WTC11 (cell line): ENCODE data around the gene CTDNEP1.

Experiments used
- SMAD4 ChIP-seq: sonication (generic); formaldehyde crosslinking; IDR thresholded peaks from 2 replicates; pipeline ENCODE4 v1.8.0; 2022; ENCODE audit warnings: mild to moderate bottlenecking, missing genetic modification reagents
- TF ChIP-seq, protein P1 (sequence below): fragments of 200-600 bp; IDR thresholded peaks from 2 replicates; pipeline ENCODE4 v1.8.0; 2022; ENCODE audit warnings: antibody characterized with exemption
- TF ChIP-seq, protein P2 (sequence below): sonication (generic); formaldehyde crosslinking; IDR thresholded peaks from 2 replicates; pipeline ENCODE4 v1.8.0; 2023; ENCODE audit warnings: mild to moderate bottlenecking, missing genetic modification reagents
- TF ChIP-seq, protein P3 (sequence below): fragments of 250-450 bp; sonication (Bioruptor Pico); IDR thresholded peaks from 2 replicates; pipeline ENCODE4 v1.9.0; 2021; ENCODE audit warnings: moderate library complexity, mild to moderate bottlenecking, inconsistent platforms, borderline replicate concordance
- TF ChIP-seq, protein P4 (sequence below): sonication (generic); formaldehyde crosslinking; IDR thresholded peaks from 2 replicates; pipeline ENCODE4 v1.8.0; 2022; ENCODE audit warnings: mild to moderate bottlenecking, missing genetic modification reagents

DNA sequence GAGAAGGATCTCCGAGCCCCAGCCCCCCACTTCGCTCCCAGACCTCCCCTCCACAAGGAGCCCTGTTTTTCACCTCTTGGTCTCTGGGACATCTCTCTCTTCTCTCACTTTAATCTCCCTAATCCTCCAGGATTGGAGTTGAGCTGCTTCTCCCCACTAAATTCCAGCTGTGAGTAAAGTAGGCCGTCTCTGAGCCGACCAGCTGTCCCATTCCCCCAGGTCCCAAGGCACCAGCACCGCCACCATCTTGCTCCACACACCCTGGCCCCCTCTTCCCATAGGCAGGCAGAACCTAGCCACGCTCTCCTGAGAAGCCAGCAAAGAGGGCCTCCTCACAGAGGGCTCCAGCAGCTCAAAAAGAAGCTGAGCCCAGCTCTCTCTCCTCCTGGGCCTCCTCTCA lies 32.8 kb downstream of the CTDNEP1 start:
- TF ChIP-seq, protein P1, sequence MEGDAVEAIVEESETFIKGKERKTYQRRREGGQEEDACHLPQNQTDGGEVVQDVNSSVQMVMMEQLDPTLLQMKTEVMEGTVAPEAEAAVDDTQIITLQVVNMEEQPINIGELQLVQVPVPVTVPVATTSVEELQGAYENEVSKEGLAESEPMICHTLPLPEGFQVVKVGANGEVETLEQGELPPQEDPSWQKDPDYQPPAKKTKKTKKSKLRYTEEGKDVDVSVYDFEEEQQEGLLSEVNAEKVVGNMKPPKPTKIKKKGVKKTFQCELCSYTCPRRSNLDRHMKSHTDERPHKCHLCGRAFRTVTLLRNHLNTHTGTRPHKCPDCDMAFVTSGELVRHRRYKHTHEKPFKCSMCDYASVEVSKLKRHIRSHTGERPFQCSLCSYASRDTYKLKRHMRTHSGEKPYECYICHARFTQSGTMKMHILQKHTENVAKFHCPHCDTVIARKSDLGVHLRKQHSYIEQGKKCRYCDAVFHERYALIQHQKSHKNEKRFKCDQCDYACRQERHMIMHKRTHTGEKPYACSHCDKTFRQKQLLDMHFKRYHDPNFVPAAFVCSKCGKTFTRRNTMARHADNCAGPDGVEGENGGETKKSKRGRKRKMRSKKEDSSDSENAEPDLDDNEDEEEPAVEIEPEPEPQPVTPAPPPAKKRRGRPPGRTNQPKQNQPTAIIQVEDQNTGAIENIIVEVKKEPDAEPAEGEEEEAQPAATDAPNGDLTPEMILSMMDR: no peak
- TF ChIP-seq, protein P2, sequence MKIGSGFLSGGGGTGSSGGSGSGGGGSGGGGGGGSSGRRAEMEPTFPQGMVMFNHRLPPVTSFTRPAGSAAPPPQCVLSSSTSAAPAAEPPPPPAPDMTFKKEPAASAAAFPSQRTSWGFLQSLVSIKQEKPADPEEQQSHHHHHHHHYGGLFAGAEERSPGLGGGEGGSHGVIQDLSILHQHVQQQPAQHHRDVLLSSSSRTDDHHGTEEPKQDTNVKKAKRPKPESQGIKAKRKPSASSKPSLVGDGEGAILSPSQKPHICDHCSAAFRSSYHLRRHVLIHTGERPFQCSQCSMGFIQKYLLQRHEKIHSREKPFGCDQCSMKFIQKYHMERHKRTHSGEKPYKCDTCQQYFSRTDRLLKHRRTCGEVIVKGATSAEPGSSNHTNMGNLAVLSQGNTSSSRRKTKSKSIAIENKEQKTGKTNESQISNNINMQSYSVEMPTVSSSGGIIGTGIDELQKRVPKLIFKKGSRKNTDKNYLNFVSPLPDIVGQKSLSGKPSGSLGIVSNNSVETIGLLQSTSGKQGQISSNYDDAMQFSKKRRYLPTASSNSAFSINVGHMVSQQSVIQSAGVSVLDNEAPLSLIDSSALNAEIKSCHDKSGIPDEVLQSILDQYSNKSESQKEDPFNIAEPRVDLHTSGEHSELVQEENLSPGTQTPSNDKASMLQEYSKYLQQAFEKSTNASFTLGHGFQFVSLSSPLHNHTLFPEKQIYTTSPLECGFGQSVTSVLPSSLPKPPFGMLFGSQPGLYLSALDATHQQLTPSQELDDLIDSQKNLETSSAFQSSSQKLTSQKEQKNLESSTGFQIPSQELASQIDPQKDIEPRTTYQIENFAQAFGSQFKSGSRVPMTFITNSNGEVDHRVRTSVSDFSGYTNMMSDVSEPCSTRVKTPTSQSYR (CRISPR knock-in tag): no peak
- no peak for TF ChIP-seq SMAD4 (CRISPR knock-in tag)
- TF ChIP-seq, protein P3, sequence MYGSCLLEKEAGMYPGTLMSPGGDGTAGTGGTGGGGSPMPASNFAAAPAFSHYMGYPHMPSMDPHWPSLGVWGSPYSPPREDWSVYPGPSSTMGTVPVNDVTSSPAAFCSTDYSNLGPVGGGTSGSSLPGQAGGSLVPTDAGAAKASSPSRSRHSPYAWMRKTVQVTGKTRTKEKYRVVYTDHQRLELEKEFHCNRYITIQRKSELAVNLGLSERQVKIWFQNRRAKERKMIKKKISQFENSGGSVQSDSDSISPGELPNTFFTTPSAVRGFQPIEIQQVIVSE: no peak
- TF ChIP-seq, protein P4, sequence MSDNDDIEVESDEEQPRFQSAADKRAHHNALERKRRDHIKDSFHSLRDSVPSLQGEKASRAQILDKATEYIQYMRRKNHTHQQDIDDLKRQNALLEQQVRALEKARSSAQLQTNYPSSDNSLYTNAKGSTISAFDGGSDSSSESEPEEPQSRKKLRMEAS (CRISPR knock-in tag): no peak
